ENCODE results near the gene NIT2.

DNA sequence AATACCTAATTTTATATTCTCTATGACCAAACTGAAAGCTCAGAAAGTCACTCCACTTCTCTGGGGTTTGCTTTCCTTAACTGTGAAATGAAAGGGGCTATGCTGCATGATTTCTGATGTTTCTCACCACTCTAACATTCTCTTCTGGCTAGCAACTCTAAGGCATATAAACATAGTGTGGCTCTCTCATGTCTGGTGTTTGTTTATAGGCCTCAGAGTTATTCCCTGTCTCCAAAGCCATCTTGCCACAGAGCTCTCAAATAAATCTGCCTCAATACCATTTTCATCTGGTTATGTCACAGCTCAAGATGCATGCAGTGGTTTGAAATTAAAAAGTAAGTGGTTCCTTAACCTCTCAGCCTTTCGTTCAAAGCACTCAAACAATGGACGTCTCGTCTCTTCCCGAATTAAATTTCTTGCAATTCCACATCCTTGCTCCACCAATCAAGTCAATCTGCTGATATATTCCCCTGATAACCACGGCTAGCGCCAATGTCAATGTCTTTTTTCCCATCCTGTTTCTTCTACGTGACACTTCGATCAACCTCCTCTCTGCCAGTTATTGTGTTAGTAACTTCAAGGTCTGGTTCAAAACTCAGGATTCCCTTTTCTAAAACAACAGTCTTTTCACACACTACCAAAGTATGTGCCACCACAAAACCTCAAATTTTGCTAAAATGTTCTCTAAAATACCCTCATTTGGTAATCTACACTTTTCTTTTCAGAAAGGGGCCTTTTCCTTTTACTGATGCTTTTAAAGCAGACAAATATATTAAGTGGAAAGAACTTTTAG, 50.4 kb downstream of the NIT2 start:
- TF ChIP-seq POLR2A (IDR thresholded peaks at IDR 0.05): no peak
- TF ChIP-seq, protein P1, sequence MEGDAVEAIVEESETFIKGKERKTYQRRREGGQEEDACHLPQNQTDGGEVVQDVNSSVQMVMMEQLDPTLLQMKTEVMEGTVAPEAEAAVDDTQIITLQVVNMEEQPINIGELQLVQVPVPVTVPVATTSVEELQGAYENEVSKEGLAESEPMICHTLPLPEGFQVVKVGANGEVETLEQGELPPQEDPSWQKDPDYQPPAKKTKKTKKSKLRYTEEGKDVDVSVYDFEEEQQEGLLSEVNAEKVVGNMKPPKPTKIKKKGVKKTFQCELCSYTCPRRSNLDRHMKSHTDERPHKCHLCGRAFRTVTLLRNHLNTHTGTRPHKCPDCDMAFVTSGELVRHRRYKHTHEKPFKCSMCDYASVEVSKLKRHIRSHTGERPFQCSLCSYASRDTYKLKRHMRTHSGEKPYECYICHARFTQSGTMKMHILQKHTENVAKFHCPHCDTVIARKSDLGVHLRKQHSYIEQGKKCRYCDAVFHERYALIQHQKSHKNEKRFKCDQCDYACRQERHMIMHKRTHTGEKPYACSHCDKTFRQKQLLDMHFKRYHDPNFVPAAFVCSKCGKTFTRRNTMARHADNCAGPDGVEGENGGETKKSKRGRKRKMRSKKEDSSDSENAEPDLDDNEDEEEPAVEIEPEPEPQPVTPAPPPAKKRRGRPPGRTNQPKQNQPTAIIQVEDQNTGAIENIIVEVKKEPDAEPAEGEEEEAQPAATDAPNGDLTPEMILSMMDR (IDR thresholded peaks at IDR 0.05): no peak
